K562 (cell line): ENCODE data around the gene MKS1. TPM values are rescaled to one million over a fixed set of nuclear protein-coding genes. Genes with fewer than 3 reads are reported as not detected.

Experiments used
- BCOR ChIP-seq: fragments of 450-650 bp; IDR thresholded peaks from 2 replicates; pipeline ENCODE4 v1.6.1; 2016
- BHLHE40 ChIP-seq: IDR thresholded peaks from 2 replicates; pipeline ENCODE4 v1.6.1; 2011; ENCODE audit warnings: low read length, improper control_type of control experiment
- CBFA2T2 ChIP-seq: fragments of 450-650 bp; conservative IDR thresholded peaks from 2 replicates; pipeline ENCODE4 v1.6.1; 2017; ENCODE audit warnings: mild to moderate bottlenecking
- CEBPG ChIP-seq, 3 experiments: fragments of 200-800 bp in 1 of 3; sonication (Bioruptor generic) in 1 of 3; sonication (generic) in 1 of 3; formaldehyde crosslinking in 1 of 3; IDR thresholded peaks in 2 of 3; conservative IDR thresholded peaks in 1 of 3; 2 replicates each; pipeline versions ENCODE4 v1.6.1 to v1.8.0; 2016 to 2022; ENCODE audit warnings: missing compliant biosample characterization in 2 of 3, missing genetic modification characterization in 2 of 3, mild to moderate bottlenecking in 1 of 3, missing genetic modification reagents in 1 of 3
- CREB1 ChIP-seq, 2 experiments: sonication (generic) in 1 of 2; formaldehyde crosslinking in 1 of 2; IDR thresholded peaks; 2 replicates each; pipeline versions ENCODE4 v1.6.1 to v1.8.0; 2012 to 2022; ENCODE audit warnings: inconsistent platforms in 1 of 2, mild to moderate bottlenecking in 1 of 2, missing genetic modification reagents in 1 of 2, moderate library complexity in 1 of 2
- CTCF ChIP-seq, 3 experiments: IDR thresholded peaks in 2 of 3; conservative IDR thresholded peaks in 1 of 3; 2 replicates each; pipeline ENCODE4 v1.5.1; 2011 to 2012; ENCODE audit warnings: low read length in 3 of 3, mild to moderate bottlenecking in 3 of 3, control low read depth in 2 of 3, improper control_type of control experiment in 1 of 3, inconsistent platforms in 1 of 3, low read depth in 1 of 3, mixed read lengths in 1 of 3, moderate library complexity in 1 of 3; ENCODE audit not compliant: insufficient read depth in 2 of 3
- ETV6 ChIP-seq, 3 experiments: fragments of 150-350 bp in 1 of 3; sonication (generic) in 1 of 3; formaldehyde crosslinking in 1 of 3; IDR thresholded peaks; 2 replicates each; pipeline versions ENCODE4 v1.6.1 to v1.8.0; 2014 to 2022; ENCODE audit warnings: borderline replicate concordance in 2 of 3, low read depth in 2 of 3, antibody characterized with exemption in 1 of 3, low read length in 1 of 3, mild to moderate bottlenecking in 1 of 3, missing genetic modification reagents in 1 of 3
- FOXK2 ChIP-seq, 2 experiments: fragments of 450-650 bp; IDR thresholded peaks in 1 of 2; conservative IDR thresholded peaks in 1 of 2; 2 replicates each; pipeline ENCODE4 v1.6.1; 2016; ENCODE audit warnings: low read depth in 2 of 2, mild to moderate bottlenecking in 1 of 2
- HBP1 ChIP-seq: fragments of 450-650 bp; formaldehyde crosslinking; IDR thresholded peaks from 2 replicates; pipeline ENCODE4 v1.4.0; 2022; ENCODE audit warnings: missing genetic modification characterization
- HNRNPLL ChIP-seq: fragments of 200-400 bp; formaldehyde crosslinking; IDR thresholded peaks from 2 replicates; pipeline ENCODE4 v1.6.1; 2017; ENCODE audit warnings: low read length, low read depth, mild to moderate bottlenecking; ENCODE audit not compliant: poor library complexity, severe bottlenecking
- HNRNPUL1 ChIP-seq: fragments of 200-400 bp; formaldehyde crosslinking; IDR thresholded peaks from 2 replicates; pipeline ENCODE4 v1.6.1; 2017; ENCODE audit warnings: low read length
- L3MBTL2 ChIP-seq: fragments of 450-650 bp; IDR thresholded peaks from 2 replicates; pipeline ENCODE4 v1.6.1; 2016; ENCODE audit warnings: mild to moderate bottlenecking, moderate library complexity
- MEIS2 ChIP-seq: fragments of 450-650 bp; IDR thresholded peaks from 2 replicates; pipeline ENCODE4 v1.6.1; 2014; ENCODE audit warnings: mild to moderate bottlenecking; ENCODE audit not compliant: partially characterized antibody
- PTBP1 ChIP-seq: fragments of 200-400 bp; formaldehyde crosslinking; IDR thresholded peaks from 2 replicates; pipeline ENCODE4 v1.6.1; 2017; ENCODE audit warnings: low read depth, low read length
- TCF3 ChIP-seq: sonication (generic); formaldehyde crosslinking; IDR thresholded peaks from 2 replicates; pipeline ENCODE4 v1.4.0; 2020; ENCODE audit warnings: mild to moderate bottlenecking, missing genetic modification reagents
- XRCC4 ChIP-seq: IDR thresholded peaks from one replicate; pipeline ENCODE4 v1.6.1; 2011; ENCODE audit not compliant: insufficient read depth, insufficient read length; ENCODE audit errors: extremely low read depth
- ZEB2 ChIP-seq: fragments of 450-650 bp; IDR thresholded peaks from 2 replicates; pipeline ENCODE4 v1.6.1; 2016
- ZFP36 ChIP-seq: fragments of 150-350 bp; IDR thresholded peaks from 2 replicates; pipeline ENCODE4 v1.6.1; 2018; ENCODE audit warnings: low read length, low read depth; ENCODE audit not compliant: partially characterized antibody
- ZNF134 ChIP-seq: fragments of 250-450 bp; sonication (Bioruptor Pico); conservative IDR thresholded peaks from 2 replicates; pipeline ENCODE4 v1.4.0; 2020
- ZNF274 ChIP-seq: IDR thresholded peaks from 2 replicates; pipeline ENCODE4 v1.6.1; 2011; ENCODE audit warnings: low read depth, mild to moderate bottlenecking, low read length, moderate library complexity, borderline replicate concordance
- ZNF408 ChIP-seq: fragments of 250-450 bp; sonication (Bioruptor Pico); IDR thresholded peaks from 2 replicates; pipeline ENCODE4 v1.4.0; 2020; ENCODE audit warnings: low read depth, mild to moderate bottlenecking, moderate library complexity
- ZNF507 ChIP-seq: conservative IDR thresholded peaks from 2 replicates; pipeline ENCODE4 v1.6.1; 2017; ENCODE audit warnings: missing genetic modification characterization, missing compliant biosample characterization
- polyA plus RNA-seq, 8 experiments: library from polyadenylated mRNA; depleted of rRNA in 4 of 8; stranded (reverse) in 5 of 8; unstranded in 3 of 8; fragments of >200 nt; fragmentation: Nextera tagmentation in 2 of 8; fragmentation: Illumina TruSeq in 1 of 8; extraction: Ambion mirVana in 2 of 8; extraction: Trizol in 1 of 8; gene quantifications; 2 replicates each; pipeline versions ENCODE4 v1.2.1 to v1.2.3, GENCODE V29; 2011 to 2014; ENCODE audit warnings: inconsistent platforms in 1 of 8, missing spikeins in 1 of 8
- total RNA-seq, 7 experiments: library from RNA; depleted of rRNA in 6 of 7; stranded (reverse); fragments of >200 nt in 6 of 7; fragmentation: Illumina TruSeq in 2 of 7; extraction: Trizol in 2 of 7; gene quantifications; 2 replicates each; pipeline versions ENCODE4 v1.2.1 to v1.2.3, GENCODE V29; 2011 to 2021; ENCODE audit warnings: low replicate concordance in 1 of 7
- TF ChIP-seq, protein P1 (sequence below): fragments of 250-450 bp; sonication (Bioruptor Pico); IDR thresholded peaks from 2 replicates; pipeline ENCODE4 v1.5.0; 2021

The MKS1 gene
- total and polyA plus RNA-seq, 9 of the 15 experiments (the other 6 are each of a cell fraction or from before 2014, with no cell fraction given), result 16.3 to 31.0 (median 25.9) TPM

DNA sequence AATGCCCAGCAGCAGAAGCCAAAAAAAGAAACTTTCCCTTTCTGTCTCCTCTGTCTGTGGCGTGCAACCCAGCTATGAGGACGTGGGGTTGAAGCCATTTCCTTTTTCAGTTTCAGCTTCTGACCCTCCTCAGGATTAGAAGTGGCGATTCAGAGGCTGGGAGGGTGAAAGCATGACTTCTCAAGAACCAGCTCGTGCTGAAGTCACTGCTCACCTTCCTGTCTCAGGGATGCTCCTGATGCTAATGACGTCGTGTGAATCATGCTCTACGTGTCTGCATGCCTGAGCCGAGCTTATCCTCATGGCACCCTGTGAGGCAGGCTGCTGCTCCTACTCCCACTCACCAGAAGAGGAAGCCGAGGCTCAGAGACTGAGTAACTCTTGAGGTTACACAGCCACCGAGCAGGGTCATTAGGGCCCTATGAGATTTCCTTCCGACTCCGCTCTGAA lies 13.7 kb upstream of the MKS1 start (continued):
- TF ChIP-seq CEBPG (CRISPR knock-in tag; IDR thresholded peaks at IDR 0.05) (no peak), CEBPG (tag; conservative IDR thresholded peaks at IDR 0.05 in 1 of 2, IDR thresholded peaks at IDR 0.05 in 1 of 2) (no peak), TCF3 (CRISPR knock-in tag) (0 out of 2 replicates have a peak, but pooled peaks have one; percentile 21), HBP1 (CRISPR knock-in tag) (no peak), ETV6 (IDR thresholded peaks at IDR 0.05; ENCODE audit: borderline replicate concordance in 1 of 2, low read depth in 2 of 2, low read length in 1 of 2) (no peak), ETV6 (CRISPR knock-in tag; IDR thresholded peaks at IDR 0.05; ENCODE audit: borderline replicate concordance) (no peak), L3MBTL2 (peak; percentile 88), BCOR (no peak), PTBP1 (no peak), HNRNPUL1 (no peak), XRCC4 (no peak), ZNF134 (no peak), CBFA2T2 (0 out of 2 replicates have a peak, but pooled peaks have one; percentile 11), ZNF274 (no peak), ZFP36 (peak; percentile 60), ZNF507 (tag) (no peak), ZNF408 (CRISPR knock-in tag) (no peak), CTCF (IDR thresholded peaks at IDR 0.05 in 2 of 3, conservative IDR thresholded peaks at IDR 0.05 in 1 of 3; ENCODE audit: insufficient read depth in 2 of 3, low read depth in 1 of 3, low read length in 3 of 3) (peak in 2 of 3 experiments; percentile 20 to 25; a peak in 2 of 6 replicates), FOXK2 (conservative IDR thresholded peaks at IDR 0.05 in 1 of 2, IDR thresholded peaks at IDR 0.05 in 1 of 2; ENCODE audit: low read depth in 2 of 2) (no peak), CREB1 (IDR thresholded peaks at IDR 0.05) (peak; percentile 87), CREB1 (CRISPR knock-in tag; IDR thresholded peaks at IDR 0.05) (peak; percentile 72), HNRNPLL (no peak), BHLHE40 (peak; percentile 61; the same call in 1 of the 2 replicates), MEIS2 (peak; percentile 25), ZEB2 (peak; percentile 28; the same call in 1 of the 2 replicates)
- TF ChIP-seq, protein P1, sequence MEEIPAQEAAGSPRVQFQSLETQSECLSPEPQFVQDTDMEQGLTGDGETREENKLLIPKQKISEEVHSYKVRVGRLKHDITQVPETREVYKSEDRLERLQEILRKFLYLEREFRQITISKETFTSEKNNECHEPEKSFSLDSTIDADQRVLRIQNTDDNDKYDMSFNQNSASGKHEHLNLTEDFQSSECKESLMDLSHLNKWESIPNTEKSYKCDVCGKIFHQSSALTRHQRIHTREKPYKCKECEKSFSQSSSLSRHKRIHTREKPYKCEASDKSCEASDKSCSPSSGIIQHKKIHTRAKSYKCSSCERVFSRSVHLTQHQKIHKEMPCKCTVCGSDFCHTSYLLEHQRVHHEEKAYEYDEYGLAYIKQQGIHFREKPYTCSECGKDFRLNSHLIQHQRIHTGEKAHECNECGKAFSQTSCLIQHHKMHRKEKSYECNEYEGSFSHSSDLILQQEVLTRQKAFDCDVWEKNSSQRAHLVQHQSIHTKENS (CRISPR knock-in tag), result no peak
